HepG2 (cell line): ENCODE measurements around the gene SHC3.

Source experiments
- AHR ChIP-seq: IDR thresholded peaks from 2 replicates; pipeline ENCODE4 v1.6.1; 2018; ENCODE audit warnings: missing genetic modification reagents, missing compliant biosample characterization
- HCFC1 ChIP-seq: fragments of 150-350 bp; IDR thresholded peaks from 2 replicates; pipeline ENCODE4 v1.6.1; 2014; ENCODE audit warnings: low read depth, low read length
- KLF16 ChIP-seq, 2 experiments: sonication (generic) in 1 of 2; formaldehyde crosslinking in 1 of 2; IDR thresholded peaks; 2 replicates each; pipeline versions ENCODE4 v1.6.1 to v1.8.0; 2016 to 2023; ENCODE audit warnings: missing genetic modification reagents in 2 of 2, missing compliant biosample characterization in 1 of 2
- MAFG ChIP-seq: sonication (generic); formaldehyde crosslinking; IDR thresholded peaks from 2 replicates; pipeline ENCODE4 v1.5.1; 2020; ENCODE audit warnings: mild to moderate bottlenecking, missing genetic modification reagents
- ZFP1 ChIP-seq: IDR thresholded peaks from 2 replicates; pipeline ENCODE4 v1.6.1; 2016
- TF ChIP-seq, protein P1 (sequence below): sonication (generic); formaldehyde crosslinking; IDR thresholded peaks from 2 replicates; pipeline ENCODE4 v1.4.0; 2020; ENCODE audit warnings: missing genetic modification reagents
- TF ChIP-seq, protein P2 (sequence below): IDR thresholded peaks from 2 replicates; pipeline ENCODE4 v1.6.1; 2012; ENCODE audit warnings: inconsistent platforms

DNA sequence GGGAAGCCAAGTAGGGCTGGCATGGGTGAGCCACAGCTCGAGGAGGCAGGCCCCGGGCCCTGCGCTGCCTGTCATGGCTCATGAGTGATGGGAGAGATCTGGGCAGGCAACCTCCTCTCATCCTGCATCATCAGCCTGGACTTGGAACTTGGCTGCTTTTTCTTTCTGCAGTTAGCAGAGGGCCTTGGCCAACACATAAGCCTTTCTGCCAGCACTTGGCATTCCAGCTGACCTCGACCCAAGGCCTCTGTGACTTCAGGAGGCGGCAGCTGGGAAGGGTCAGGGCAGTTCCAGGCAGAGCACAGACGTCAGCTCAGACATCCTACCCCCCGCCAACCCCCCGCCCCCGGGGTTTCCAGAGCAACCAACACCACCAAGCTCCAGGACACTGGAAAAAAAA lies 179.7 kb downstream of the SHC3 start:
- TF ChIP-seq ZFP1 (CRISPR knock-in tag) (no peak), KLF16 (CRISPR knock-in tag; IDR thresholded peaks at IDR 0.05) (no peak), HCFC1 (no peak), AHR (CRISPR knock-in tag) (no peak), MAFG (CRISPR knock-in tag) (no peak)
- TF ChIP-seq, protein P1, sequence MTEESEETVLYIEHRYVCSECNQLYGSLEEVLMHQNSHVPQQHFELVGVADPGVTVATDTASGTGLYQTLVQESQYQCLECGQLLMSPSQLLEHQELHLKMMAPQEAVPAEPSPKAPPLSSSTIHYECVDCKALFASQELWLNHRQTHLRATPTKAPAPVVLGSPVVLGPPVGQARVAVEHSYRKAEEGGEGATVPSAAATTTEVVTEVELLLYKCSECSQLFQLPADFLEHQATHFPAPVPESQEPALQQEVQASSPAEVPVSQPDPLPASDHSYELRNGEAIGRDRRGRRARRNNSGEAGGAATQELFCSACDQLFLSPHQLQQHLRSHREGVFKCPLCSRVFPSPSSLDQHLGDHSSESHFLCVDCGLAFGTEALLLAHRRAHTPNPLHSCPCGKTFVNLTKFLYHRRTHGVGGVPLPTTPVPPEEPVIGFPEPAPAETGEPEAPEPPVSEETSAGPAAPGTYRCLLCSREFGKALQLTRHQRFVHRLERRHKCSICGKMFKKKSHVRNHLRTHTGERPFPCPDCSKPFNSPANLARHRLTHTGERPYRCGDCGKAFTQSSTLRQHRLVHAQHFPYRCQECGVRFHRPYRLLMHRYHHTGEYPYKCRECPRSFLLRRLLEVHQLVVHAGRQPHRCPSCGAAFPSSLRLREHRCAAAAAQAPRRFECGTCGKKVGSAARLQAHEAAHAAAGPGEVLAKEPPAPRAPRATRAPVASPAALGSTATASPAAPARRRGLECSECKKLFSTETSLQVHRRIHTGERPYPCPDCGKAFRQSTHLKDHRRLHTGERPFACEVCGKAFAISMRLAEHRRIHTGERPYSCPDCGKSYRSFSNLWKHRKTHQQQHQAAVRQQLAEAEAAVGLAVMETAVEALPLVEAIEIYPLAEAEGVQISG = no peak
- TF ChIP-seq, protein P2, sequence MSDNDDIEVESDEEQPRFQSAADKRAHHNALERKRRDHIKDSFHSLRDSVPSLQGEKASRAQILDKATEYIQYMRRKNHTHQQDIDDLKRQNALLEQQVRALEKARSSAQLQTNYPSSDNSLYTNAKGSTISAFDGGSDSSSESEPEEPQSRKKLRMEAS = no peak
